Activated CD4-positive, alpha-beta T cell treated with anti-CD3 and anti-CD28 coated beads for 36 hours (primary cell): Measurements from ENCODE around the gene RFC3. TPM values are rescaled to one million over a fixed set of nuclear protein-coding genes. Genes with fewer than 3 reads are reported as not detected.
"Not testable (repeated sequence)": the region's sequence is repeated elsewhere in the genome, so short reads cannot be mapped to it uniquely, and the experiment has no call there.

Experiments used
- ATAC-seq: fragments of 200-7000 bp; cut with Tn5 transposase; one replicate; pipeline ENCODE4 v1.10.0; 2021; ENCODE audit warnings: mild to moderate bottlenecking, moderate library complexity
- CTCF ChIA-PET: fragments of 350-600 bp; sonication (Branson Sonifier 250); formaldehyde crosslinking; loops from one replicate; lab custom pipeline; 2021; ENCODE audit warnings: antibody characterized with exemption; lab: Charles Lee
- POLR2A ChIA-PET: fragments of 350-600 bp; sonication (Branson Sonifier 250); formaldehyde crosslinking; loops from one replicate; lab custom pipeline; 2021; ENCODE audit warnings: antibody characterized with exemption, inconsistent platforms; lab: Charles Lee
- DNase-seq: peaks from one replicate; pipeline ENCODE4 v3.0.0-alpha.2; 2020
- H3K27ac Mint-ChIP-seq: one replicate; pipeline ENCODE4 v1.8.0; 2021; ENCODE audit warnings: mixed read lengths
- H3K27me3 Mint-ChIP-seq: one replicate; pipeline ENCODE4 v1.8.0; 2021; ENCODE audit warnings: mixed read lengths
- H3K36me3 Mint-ChIP-seq: one replicate; pipeline ENCODE4 v1.8.0; 2021; ENCODE audit warnings: low read depth, mixed read lengths
- H3K4me1 Mint-ChIP-seq: one replicate; pipeline ENCODE4 v1.8.0; 2021; ENCODE audit warnings: mixed read lengths
- H3K4me3 Mint-ChIP-seq: one replicate; pipeline ENCODE4 v1.8.0; 2021; ENCODE audit warnings: mild to moderate bottlenecking, moderate library complexity, mixed read lengths
- H3K9me3 Mint-ChIP-seq: one replicate; pipeline ENCODE4 v1.8.0; 2021; ENCODE audit warnings: low read depth, mixed read lengths
- intact Hi-C, 2 experiments: fragments of 100-400 bp; cut with DNase I in 1 of 2; cut with micrococcal nuclease in 1 of 2; formaldehyde crosslinking; loops; one replicate each; pipeline versions ENCODE4 v1.14.2 to v1.15.1; 2022 to 2024; cut with DNase I, micrococcal nuclease
- total RNA-seq, 2 experiments: library from RNA; stranded (reverse); gene quantifications; one replicate each; pipeline ENCODE4 v1.2.3, GENCODE V29; 2021

Gene RFC3
- total RNA-seq: 10 to 100 TPM; 64.6 to 66.4 TPM

DNA sequence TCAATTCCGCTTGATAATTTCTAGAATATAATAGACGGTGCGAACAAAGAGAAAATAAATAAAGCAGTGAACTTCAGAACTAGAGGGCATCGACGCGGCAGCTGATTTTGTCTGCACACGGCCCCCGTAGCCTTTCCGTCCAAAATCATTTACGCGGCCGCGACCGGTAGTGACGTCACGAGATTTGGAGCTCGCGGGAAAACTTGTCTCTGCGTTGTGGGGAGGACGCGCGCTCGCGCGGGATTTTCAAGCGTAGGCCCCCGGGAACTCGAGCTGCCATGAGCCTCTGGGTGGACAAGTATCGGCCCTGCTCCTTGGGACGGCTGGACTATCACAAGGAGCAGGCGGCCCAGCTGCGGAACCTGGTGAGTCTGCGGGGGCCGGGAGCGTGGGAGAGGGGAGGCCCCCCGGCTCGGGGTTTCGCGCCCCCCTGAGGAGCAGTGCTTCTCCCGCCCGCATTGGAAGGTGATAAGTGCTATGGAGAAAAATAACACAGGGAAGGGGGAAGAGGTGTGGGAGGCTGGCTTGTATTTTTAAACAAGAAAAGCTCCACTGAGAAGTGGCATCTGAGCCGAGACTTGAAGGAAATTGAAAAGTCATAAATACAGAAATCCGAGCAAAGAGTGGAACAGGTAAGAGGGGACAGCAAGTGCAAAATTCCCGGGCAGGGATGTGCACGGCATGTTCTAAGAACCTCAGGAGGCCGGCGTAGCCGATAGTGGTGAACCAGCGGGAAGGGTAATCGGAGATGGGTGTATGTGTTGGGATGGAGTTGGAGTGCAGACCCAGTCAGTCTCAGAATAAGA is at the start of gene RFC3:
RFC3 (plus strand) TSS at position 249 of the 806 bp plus-strand sequence; CDS start at position 279, 30 bp downstream.
- Mint-ChIP-seq H3K27me3 (no peaks in the 10 kb centered on the region), H3K4me3 (peak within 1 kb of the TSS; percentile 96), H3K4me1 (peaks cover 29% of the 10 kb centered on the region), H3K9me3 (no peaks in the 10 kb centered on the region), H3K27ac (peak within 1 kb of the TSS; percentile 97), H3K36me3 (peaks cover 33% of the 10 kb centered on the region)
- ChIA-PET CTCF (interaction anchor here (0.9 to 1.2 kb wide), 3 partner anchors 10 to 12 kb away, joined by 3 to 4 read pairs (median 3); no protein-coding TSS in a partner anchor), POLR2A (interaction anchor here (0.6 to 1.4 kb wide), 7 partner anchors 16 to 1474 kb away, joined by 3 to 8 read pairs (median 5); no protein-coding TSS in a partner anchor)
- DNase-seq (peak; percentile 96), ATAC-seq (peak; percentile 97)
- intact Hi-C loops: loop anchor here (1.0 to 10.0 kb wide), 10 partner anchors 31 to 1231 kb away; partner anchors contain the start of genes NBEA (in 1 of the 2) and PDS5B (in 1 of the 2)

DNA sequence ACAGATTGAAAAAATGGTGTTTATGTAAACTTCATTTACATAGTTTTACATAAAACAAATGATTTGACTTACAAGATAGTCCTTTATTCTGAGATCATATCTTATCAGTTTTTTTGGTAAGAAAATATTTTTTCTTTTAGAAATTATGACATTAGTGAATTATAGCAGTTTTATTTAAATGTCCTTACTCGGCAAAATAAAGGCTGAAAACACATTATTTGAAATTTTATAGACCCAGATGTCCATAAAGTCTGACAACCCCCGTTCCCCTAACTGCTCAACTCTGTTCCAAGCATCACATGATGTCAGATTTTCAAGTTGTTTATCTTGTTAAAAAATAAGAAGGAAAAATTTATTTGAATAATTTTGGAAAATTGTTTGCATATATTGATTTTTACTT is 46.7 kb upstream of the RFC3 start:
- Mint-ChIP-seq H3K27ac (no peak overlapping the region), H3K27me3 (peaks cover 9% of the 10 kb centered on the region), H3K36me3 (no peaks in the 10 kb centered on the region), H3K9me3 (no peaks in the 10 kb centered on the region), H3K4me3 (no peak overlapping the region), H3K4me1 (no peaks in the 10 kb centered on the region)
- no peak for DNase-seq
- ChIA-PET CTCF (no interaction called here), POLR2A (no interaction called here)
- no peak for ATAC-seq
- intact Hi-C loops: no loop called here

DNA sequence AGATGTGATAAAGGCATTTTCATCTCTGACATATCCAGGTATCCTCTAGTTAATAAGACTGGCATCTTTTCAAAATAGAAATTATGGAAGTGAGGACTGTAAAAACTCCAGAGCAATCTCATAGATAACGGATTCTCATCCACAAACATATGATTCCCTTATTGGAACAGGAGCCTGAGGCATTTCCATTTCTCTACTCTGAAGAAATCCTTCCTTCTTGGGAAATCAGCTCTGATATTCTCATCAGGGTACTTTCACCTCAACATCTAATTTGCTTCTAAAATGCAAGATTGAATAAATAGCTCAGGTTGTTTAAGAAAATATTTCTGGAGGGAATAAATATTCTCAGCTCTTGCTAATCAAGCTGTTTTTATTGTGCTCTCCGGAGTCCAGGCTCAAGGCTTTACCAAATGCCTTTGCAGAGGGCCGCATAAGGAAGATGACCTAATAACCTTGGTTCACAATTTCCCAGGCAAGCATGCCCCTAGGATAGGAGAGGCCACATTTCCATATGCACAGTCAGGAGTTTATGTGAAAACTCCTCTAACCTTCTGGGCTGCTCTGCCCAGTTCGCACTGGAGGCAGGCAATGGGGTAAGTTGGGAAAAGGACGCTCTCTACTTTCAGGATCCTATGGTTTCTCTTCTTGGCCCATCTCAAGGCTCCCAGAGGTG is 44.0 kb upstream of the RFC3 start:
- H3K27ac Mint-ChIP-seq: no peak overlapping the region
- H3K27me3 Mint-ChIP-seq: peaks cover 9% of the 10 kb centered on the region
- no peaks in the 10 kb centered on the region for H3K9me3 Mint-ChIP-seq
- no peak for DNase-seq
- intact Hi-C loops: no loop called here
- ChIA-PET CTCF (interaction anchor here (0.7 to 1.8 kb wide), 3 partner anchors 16 to 24 kb away, joined by 3 to 5 read pairs (median 3); no protein-coding TSS in a partner anchor), POLR2A (no interaction called here)
- H3K4me3 Mint-ChIP-seq: no peak overlapping the region
- H3K36me3 Mint-ChIP-seq: no peaks in the 10 kb centered on the region
- H3K4me1 Mint-ChIP-seq: peaks cover 2% of the 10 kb centered on the region
- no peak for ATAC-seq

DNA sequence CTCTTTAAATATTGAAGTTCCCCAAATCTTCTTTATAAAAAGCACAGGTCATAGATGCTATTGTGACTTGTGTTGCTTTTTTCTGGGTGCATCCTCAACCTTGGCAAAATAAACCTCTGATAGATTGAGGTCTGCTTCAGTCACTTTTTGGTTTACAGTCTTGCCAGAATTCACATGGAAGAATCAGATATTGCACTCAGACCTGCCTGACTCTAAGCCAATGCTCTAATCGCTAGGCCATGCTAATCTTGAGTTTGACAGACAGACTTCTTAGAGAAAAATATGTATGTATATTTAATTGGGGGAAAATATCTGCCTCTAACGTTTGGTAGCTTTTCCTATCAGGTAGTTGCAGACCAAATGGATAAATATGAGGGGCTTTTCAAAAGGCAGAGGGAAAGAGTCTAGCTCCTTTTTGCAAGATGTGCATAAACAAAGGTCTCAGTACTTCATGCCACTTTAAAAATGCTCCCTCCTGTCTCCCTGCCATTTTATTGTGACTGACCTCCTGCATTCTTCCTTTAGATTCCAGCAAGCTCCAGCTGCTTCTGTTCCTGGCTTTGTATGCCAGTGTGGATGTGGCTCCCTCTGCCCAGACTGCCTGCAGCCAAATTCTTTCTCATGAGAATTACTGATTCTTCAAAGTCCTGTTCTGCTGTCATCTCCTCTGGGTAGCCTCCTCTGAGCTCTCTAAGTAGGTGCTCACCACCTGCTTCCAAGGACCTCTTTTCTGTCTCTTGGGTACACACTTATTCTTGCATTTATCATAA is 42.4 kb upstream of the RFC3 start:
- intact Hi-C loops: no loop called here
- H3K4me3 Mint-ChIP-seq: no peak overlapping the region
- CTCF ChIA-PET: interaction anchor here (0.6 to 1.4 kb wide), 3 partner anchors 13 to 1484 kb away, joined by 3 to 5 read pairs (median 4); no protein-coding TSS in a partner anchor
- H3K9me3 Mint-ChIP-seq: peaks cover under 1% of the 10 kb centered on the region
- H3K36me3 Mint-ChIP-seq: no peaks in the 10 kb centered on the region
- no peak overlapping the region for H3K27ac Mint-ChIP-seq
- DNase-seq: no peak
- POLR2A ChIA-PET: no interaction called here
- H3K27me3 Mint-ChIP-seq: peaks cover 10% of the 10 kb centered on the region
- ATAC-seq: no peak
- H3K4me1 Mint-ChIP-seq: peaks cover 2% of the 10 kb centered on the region

- Mint-ChIP-seq H3K27me3 (peaks cover 6% of the 10 kb centered on the region), H3K4me1 (peaks cover 2% of the 10 kb centered on the region), H3K36me3 (no peaks in the 10 kb centered on the region), H3K9me3 (peaks cover 6% of the 10 kb centered on the region), H3K4me3 (no peak overlapping the region), H3K27ac (no peak overlapping the region)
- POLR2A ChIA-PET: no interaction called here
- intact Hi-C loops: no loop called here
- DNase-seq: no peak
- CTCF ChIA-PET: interaction anchor here (0.6 to 1.4 kb wide), 2 partner anchors 14 to 1485 kb away, joined by 3 to 5 read pairs; no protein-coding TSS in a partner anchor
- ATAC-seq: no peak
Measured at GRCh38 chr13:33776239-33776881, 41.6 kb upstream of the RFC3 start.

- Mint-ChIP-seq H3K27me3 (peaks cover 8% of the 10 kb centered on the region), H3K27ac (no peak overlapping the region), H3K9me3 (peaks cover 10% of the 10 kb centered on the region), H3K36me3 (no peaks in the 10 kb centered on the region), H3K4me1 (peaks cover 13% of the 10 kb centered on the region), H3K4me3 (no peak overlapping the region)
- intact Hi-C loops: no loop called here
- ATAC-seq: no peak
- ChIA-PET CTCF (no interaction called here), POLR2A (no interaction called here)
- DNase-seq: no peak
Measured at GRCh38 chr13:33782631-33783030, 35.3 kb upstream of the RFC3 start.

DNA sequence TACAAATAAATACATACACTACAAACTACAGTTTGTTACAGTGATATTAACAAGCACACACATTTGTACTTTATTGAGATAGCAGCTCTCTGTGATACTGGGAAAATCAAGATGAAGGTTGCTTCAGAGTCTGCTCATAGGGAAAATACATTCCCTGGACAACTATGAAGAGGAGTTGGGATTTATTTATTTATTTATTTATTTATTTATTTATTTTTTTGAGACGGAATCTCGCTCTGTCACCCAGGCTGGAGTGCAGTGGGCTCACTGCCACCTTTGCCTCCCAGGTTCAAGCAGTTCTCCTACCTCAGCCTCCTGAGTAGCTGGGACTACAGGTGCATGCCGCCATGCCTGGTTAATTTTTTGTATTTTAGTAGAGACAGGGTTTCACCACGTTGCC is 34.7 kb upstream of the RFC3 start:
- POLR2A ChIA-PET, H3K27ac Mint-ChIP-seq, H3K9me3 Mint-ChIP-seq, ATAC-seq, intact Hi-C loops, H3K4me3 Mint-ChIP-seq, H3K27me3 Mint-ChIP-seq, DNase-seq, H3K36me3 Mint-ChIP-seq: not testable (repeated sequence)
- H3K4me1 Mint-ChIP-seq: peaks cover 16% of the 10 kb centered on the region
- CTCF ChIA-PET: interaction anchor here (0.6 kb wide), 1 partner anchor 274 kb away, joined by 3 read pairs; no protein-coding TSS in a partner anchor

DNA sequence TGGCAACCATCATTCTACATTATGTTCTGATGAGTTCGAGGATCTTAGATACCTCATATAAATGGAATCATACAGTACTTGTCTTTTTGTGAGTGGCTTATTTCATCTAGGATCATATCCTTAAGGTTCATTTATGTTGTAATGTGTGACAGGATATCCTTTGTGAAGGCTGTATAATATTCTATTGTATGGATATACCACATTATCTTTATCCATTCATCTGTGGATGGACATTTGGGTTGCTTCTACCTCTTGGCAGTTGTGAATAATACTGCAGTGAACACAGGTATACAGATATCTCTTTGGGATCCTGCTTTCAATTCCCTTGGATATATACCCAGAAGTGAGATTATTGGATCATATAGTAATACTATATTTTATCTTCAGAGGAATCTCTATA is 33.2 kb upstream of the RFC3 start:
- intact Hi-C loops: no loop called here
- Mint-ChIP-seq H3K27ac (no peak overlapping the region), H3K36me3 (no peaks in the 10 kb centered on the region), H3K4me1 (peaks cover 16% of the 10 kb centered on the region), H3K9me3 (peaks cover 10% of the 10 kb centered on the region), H3K4me3 (no peak overlapping the region), H3K27me3 (peaks cover 2% of the 10 kb centered on the region)
- POLR2A ChIA-PET: no interaction called here
- CTCF ChIA-PET: interaction anchor here (0.7 to 1.7 kb wide), 2 partner anchors 16 to 90 kb away, joined by 3 to 5 read pairs; no protein-coding TSS in a partner anchor
- DNase-seq: no peak
- ATAC-seq: no peak

GRCh38 chr13:33785384-33785783 is 32.6 kb upstream of the RFC3 start:
- Mint-ChIP-seq H3K27ac (no peak overlapping the region), H3K4me1 (peaks cover 16% of the 10 kb centered on the region), H3K4me3 (no peak overlapping the region), H3K36me3 (no peaks in the 10 kb centered on the region), H3K27me3 (peaks cover 2% of the 10 kb centered on the region), H3K9me3 (peaks cover 10% of the 10 kb centered on the region)
- intact Hi-C loops: no loop called here
- ChIA-PET CTCF (interaction anchor here (1.2 to 1.7 kb wide), 2 partner anchors 13 to 15 kb away, joined by 3 to 5 read pairs; no protein-coding TSS in a partner anchor), POLR2A (no interaction called here)
- ATAC-seq (no peak), DNase-seq (no peak)

- Mint-ChIP-seq H3K4me1 (peaks cover 16% of the 10 kb centered on the region), H3K9me3 (peaks cover 2% of the 10 kb centered on the region), H3K36me3 (no peaks in the 10 kb centered on the region), H3K27ac (peak overlapping the region; percentile 60), H3K4me3 (peak overlapping the region; percentile 59), H3K27me3 (peaks cover 2% of the 10 kb centered on the region)
- ATAC-seq (peak; percentile 69), DNase-seq (peak; percentile 18)
- intact Hi-C loops: loop anchor here in 1 of 2 experiments (2.0 kb wide), 1 partner anchor 32 kb away; the partner anchor contains the start of gene RFC3
- CTCF ChIA-PET: no interaction called here
- POLR2A ChIA-PET: no interaction called here
Measured at GRCh38 chr13:33787051-33787591, 30.8 kb upstream of the RFC3 start.
